Activated effector memory CD4-positive, alpha-beta T cell treated with anti-CD3 and anti-CD28 coated beads, Interleukin-2, amount 50 U/mL, for 16 hours (primary cell): ENCODE data around the gene SLC27A5.

Source experiments
- DNase-seq: peaks from one replicate; pipeline ENCODE4 v3.0.0-alpha.2; 2020

The SLC27A5 gene

GRCh38 chr19:58511353-58512208, at the start of gene SLC27A5:
Gene SLC27A5, minus strand, starts transcription at chr19:58511992. Its CDS starts 37 bp downstream, at chr19:58511955.
- no peak for DNase-seq

- DNase-seq: peak; percentile 57
These were observed 49.1 kb upstream of the SLC27A5 start for GRCh38 chr19:58560921-58561320.

- peak; percentile 59 for DNase-seq
These were observed 48.5 kb upstream of the SLC27A5 start for GRCh38 chr19:58560007-58560887.

GRCh38 chr19:58559275-58560006, 47.6 kb upstream of the SLC27A5 start:
- DNase-seq: peak; percentile 88

GRCh38 chr19:58558623-58559274, 47.0 kb upstream of the SLC27A5 start:
- DNase-seq: peak; percentile 100

GRCh38 chr19:58558066-58558622, 46.4 kb upstream of the SLC27A5 start, which contains the start of gene UBE2M:
Gene UBE2M, minus strand, starts transcription at chr19:58558611. Its CDS starts 230 bp downstream, at chr19:58558381.
- DNase-seq: peak; percentile 87

GRCh38 chr19:58557221-58558065, 45.7 kb upstream of the SLC27A5 start:
- DNase-seq: peak; percentile 64

- peak; percentile 63 for DNase-seq
These were observed 44.9 kb upstream of the SLC27A5 start for GRCh38 chr19:58556622-58557220.

- peak; percentile 62 for DNase-seq
These were observed 44.3 kb upstream of the SLC27A5 start for GRCh38 chr19:58555920-58556621.

- peak; percentile 59 for DNase-seq
These were observed 43.6 kb upstream of the SLC27A5 start for GRCh38 chr19:58555369-58555885.

GRCh38 chr19:58554494-58555368, 42.9 kb upstream of the SLC27A5 start, which contains the start of gene CHMP2A:
Gene CHMP2A, minus strand, starts transcription at chr19:58555105. Its CDS starts 893 bp downstream, at chr19:58554212.
- DNase-seq: peak; percentile 99

- DNase-seq: no peak
These were observed 42.2 kb upstream of the SLC27A5 start for GRCh38 chr19:58553799-58554493.

GRCh38 chr19:58552655-58553054, 40.9 kb upstream of the SLC27A5 start:
- DNase-seq: no peak

- DNase-seq: peak; percentile 58
These were observed 40.0 kb upstream of the SLC27A5 start for GRCh38 chr19:58551577-58552471.

GRCh38 chr19:58551123-58551497, 39.3 kb upstream of the SLC27A5 start:
- peak; percentile 61 for DNase-seq

- peak; percentile 60 for DNase-seq
These were observed 38.8 kb upstream of the SLC27A5 start for GRCh38 chr19:58550362-58551122.
